Mesodermal cell (in vitro differentiated cells): ENCODE measurements around the gene ZNF787.
A peak's percentile ranks its signal among the peaks of the same experiment; 100 is the strongest.

Source experiments
- H3K27ac ChIP-seq: 2 replicates; pipeline ENCODE4 v1.7.0; 2013; ENCODE audit warnings: mild to moderate bottlenecking, low read depth, low read length, moderate library complexity; ENCODE audit not compliant: severe bottlenecking
- H3K36me3 ChIP-seq: 2 replicates; pipeline ENCODE4 v1.7.1; 2013; ENCODE audit warnings: mild to moderate bottlenecking, low read length, moderate library complexity; ENCODE audit not compliant: control insufficient read depth, insufficient read depth
- H3K4me1 ChIP-seq: one replicate; pipeline ENCODE4 v1.7.1; 2013; ENCODE audit warnings: mild to moderate bottlenecking, low read length; ENCODE audit not compliant: insufficient read depth, control insufficient read depth, poor library complexity, severe bottlenecking
- H3K4me3 ChIP-seq: 2 replicates; pipeline ENCODE4 v1.7.0; 2013; ENCODE audit warnings: low read length, control low read depth, mild to moderate bottlenecking; ENCODE audit not compliant: insufficient read depth, poor library complexity, severe bottlenecking; ENCODE audit errors: extremely low read depth
- H3K9me3 ChIP-seq: 2 replicates; pipeline ENCODE4 v1.7.1; 2013; ENCODE audit warnings: mild to moderate bottlenecking, low read length, moderate library complexity; ENCODE audit not compliant: control insufficient read depth
- WGBS, 2 experiments: methylation state at CpG; one replicate each; pipeline ENCODE4 v1.1.5; 2013; ENCODE audit warnings: missing lambda C conversion rate in 2 of 2; ENCODE audit not compliant: insufficient coverage in 2 of 2; 5-methylcytosine and 5-hydroxymethylcytosine counted together

The ZNF787 gene

GRCh38 chr19:56120002-56120370 lies 1.1 kb downstream of the ZNF787 start:
- 15 to 32% methylated on average over 7 to 8 of the region's 8 CpGs for WGBS, 2 experiments
- H3K36me3 ChIP-seq: peaks cover 30% of the 10 kb centered on the region
- H3K9me3 ChIP-seq: no peaks in the 10 kb centered on the region
- peak overlapping the region; percentile 89 for H3K27ac ChIP-seq
- H3K4me3 ChIP-seq: peak overlapping the region; percentile 73
- H3K4me1 ChIP-seq: peaks cover 8% of the 10 kb centered on the region

- 80 to 82% methylated on average over 15 to 16 of the region's 16 CpGs for WGBS, 2 experiments
- Histone ChIP-seq H3K4me1 (peaks cover 12% of the 10 kb centered on the region), H3K4me3 (peak overlapping the region; percentile 73), H3K9me3 (no peaks in the 10 kb centered on the region), H3K36me3 (peaks cover 32% of the 10 kb centered on the region), H3K27ac (no peak overlapping the region)
Measured at GRCh38 chr19:56119582-56119978, 1.5 kb downstream of the ZNF787 start.

GRCh38 chr19:56118666-56119581 lies 2.2 kb downstream of the ZNF787 start:
- WGBS, 2 experiments: 86 to 87% methylated on average over 4 to 7 of the region's 8 CpGs
- H3K4me1 ChIP-seq: peaks cover 14% of the 10 kb centered on the region
- no peaks in the 10 kb centered on the region for H3K9me3 ChIP-seq
- peak overlapping the region; percentile 73 for H3K4me3 ChIP-seq
- H3K36me3 ChIP-seq: peaks cover 34% of the 10 kb centered on the region
- H3K27ac ChIP-seq: no peak overlapping the region

- Histone ChIP-seq H3K9me3 (no peaks in the 10 kb centered on the region), H3K27ac (no peak overlapping the region), H3K4me1 (peaks cover 14% of the 10 kb centered on the region), H3K36me3 (peaks cover 34% of the 10 kb centered on the region), H3K4me3 (no peak overlapping the region)
- WGBS, 2 experiments: 85 to 86% methylated on average over 8 to 9 of the region's 9 CpGs
Measured at GRCh38 chr19:56117889-56118288, 3.2 kb downstream of the ZNF787 start.

GRCh38 chr19:56117376-56117884 lies 3.7 kb downstream of the ZNF787 start:
- 95 to 96% methylated on average over 14 of the region's 14 CpGs for WGBS, 2 experiments
- no peak overlapping the region for H3K4me3 ChIP-seq
- peaks cover 34% of the 10 kb centered on the region for H3K36me3 ChIP-seq
- H3K4me1 ChIP-seq: peaks cover 16% of the 10 kb centered on the region
- H3K27ac ChIP-seq: no peak overlapping the region
- no peaks in the 10 kb centered on the region for H3K9me3 ChIP-seq

- Histone ChIP-seq H3K27ac (no peak overlapping the region), H3K4me1 (peaks cover 20% of the 10 kb centered on the region), H3K4me3 (no peak overlapping the region), H3K36me3 (peaks cover 40% of the 10 kb centered on the region), H3K9me3 (no peaks in the 10 kb centered on the region)
- 92 to 97% methylated on average over 6 of the region's 6 CpGs for WGBS, 2 experiments
Measured at GRCh38 chr19:56116606-56117005, 4.5 kb downstream of the ZNF787 start.

- WGBS, 2 experiments: 95 to 97% methylated on average over 13 to 20 of the region's 21 CpGs
- Histone ChIP-seq H3K4me1 (peaks cover 29% of the 10 kb centered on the region), H3K9me3 (no peaks in the 10 kb centered on the region), H3K27ac (no peak overlapping the region), H3K4me3 (no peak overlapping the region), H3K36me3 (peaks cover 41% of the 10 kb centered on the region)
Measured at GRCh38 chr19:56115490-56115889, 5.6 kb downstream of the ZNF787 start.

- H3K4me1 ChIP-seq: peaks cover 31% of the 10 kb centered on the region
- no peaks in the 10 kb centered on the region for H3K9me3 ChIP-seq
- H3K36me3 ChIP-seq: peaks cover 43% of the 10 kb centered on the region
- no peak overlapping the region for H3K4me3 ChIP-seq
- WGBS, 2 experiments: 94% methylated on average over 9 to 10 of the region's 10 CpGs
- H3K27ac ChIP-seq: no peak overlapping the region
Measured at GRCh38 chr19:56114778-56115110, 6.4 kb downstream of the ZNF787 start.

- H3K36me3 ChIP-seq: peaks cover 41% of the 10 kb centered on the region
- no peak overlapping the region for H3K27ac ChIP-seq
- peaks cover 33% of the 10 kb centered on the region for H3K4me1 ChIP-seq
- H3K9me3 ChIP-seq: no peaks in the 10 kb centered on the region
- no peak overlapping the region for H3K4me3 ChIP-seq
- 81 to 89% methylated on average over 12 to 16 of the region's 19 CpGs for WGBS, 2 experiments
Measured at GRCh38 chr19:56114051-56114777, 6.9 kb downstream of the ZNF787 start.

- H3K9me3 ChIP-seq: no peaks in the 10 kb centered on the region
- 89 to 91% methylated on average over 18 to 20 of the region's 20 CpGs for WGBS, 2 experiments
- peaks cover 36% of the 10 kb centered on the region for H3K4me1 ChIP-seq
- H3K36me3 ChIP-seq: peaks cover 30% of the 10 kb centered on the region
- no peak overlapping the region for H3K4me3 ChIP-seq
- H3K27ac ChIP-seq: no peak overlapping the region
Measured at GRCh38 chr19:56113074-56113632, 7.9 kb downstream of the ZNF787 start.
